GM13976 (cell line): ENCODE data around the gene OMA1.
A peak's percentile ranks its signal among the peaks of the same experiment; 100 is the strongest.
"Not testable (repeated sequence)": the region's sequence is repeated elsewhere in the genome, so short reads cannot be mapped to it uniquely, and the experiment has no call there.

ENCODE experiments used
- DNase-seq: peaks from one replicate; pipeline ENCODE4 v3.0.0; 2012; ENCODE audit warnings: low spot score
- in situ Hi-C: fragments of 300-500 bp; cut with MboI; formaldehyde crosslinking; loops from one replicate; pipeline ENCODE4 v1.12.0; 2022; ENCODE audit warnings: low sequenced_read_pairs, mixed read lengths, inconsistent platforms; ENCODE audit not compliant: unreplicated experiment
- TF ChIP-seq, protein P1 (sequence below): IDR thresholded peaks from 2 replicates; pipeline ENCODE4 v1.5.1; 2012; ENCODE audit warnings: borderline replicate concordance, mild to moderate bottlenecking; ENCODE audit not compliant: insufficient read depth; ENCODE audit errors: extremely low read depth, missing control alignments, control extremely low read depth

OMA1 gene

DNA sequence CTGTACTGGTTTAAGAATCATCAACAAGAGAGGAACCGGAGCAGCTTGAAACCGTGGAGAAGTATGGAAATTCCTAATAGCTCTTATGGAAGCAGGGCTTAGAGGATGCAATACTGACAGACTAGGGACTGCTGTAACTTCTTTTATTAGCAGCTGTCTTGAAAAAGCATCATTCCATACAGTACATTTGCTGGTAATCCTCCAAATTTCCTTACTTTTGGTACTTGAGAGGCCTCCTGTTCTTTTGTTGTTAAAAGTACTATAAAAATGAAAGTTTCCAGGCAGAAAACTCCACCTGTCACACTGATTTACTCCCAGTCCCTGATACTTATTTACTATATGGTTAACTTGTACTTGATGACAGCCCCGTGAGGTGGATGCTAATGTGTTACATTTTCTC is 7.7 kb downstream of the OMA1 start:
- no peak for DNase-seq
- TF ChIP-seq, protein P1, sequence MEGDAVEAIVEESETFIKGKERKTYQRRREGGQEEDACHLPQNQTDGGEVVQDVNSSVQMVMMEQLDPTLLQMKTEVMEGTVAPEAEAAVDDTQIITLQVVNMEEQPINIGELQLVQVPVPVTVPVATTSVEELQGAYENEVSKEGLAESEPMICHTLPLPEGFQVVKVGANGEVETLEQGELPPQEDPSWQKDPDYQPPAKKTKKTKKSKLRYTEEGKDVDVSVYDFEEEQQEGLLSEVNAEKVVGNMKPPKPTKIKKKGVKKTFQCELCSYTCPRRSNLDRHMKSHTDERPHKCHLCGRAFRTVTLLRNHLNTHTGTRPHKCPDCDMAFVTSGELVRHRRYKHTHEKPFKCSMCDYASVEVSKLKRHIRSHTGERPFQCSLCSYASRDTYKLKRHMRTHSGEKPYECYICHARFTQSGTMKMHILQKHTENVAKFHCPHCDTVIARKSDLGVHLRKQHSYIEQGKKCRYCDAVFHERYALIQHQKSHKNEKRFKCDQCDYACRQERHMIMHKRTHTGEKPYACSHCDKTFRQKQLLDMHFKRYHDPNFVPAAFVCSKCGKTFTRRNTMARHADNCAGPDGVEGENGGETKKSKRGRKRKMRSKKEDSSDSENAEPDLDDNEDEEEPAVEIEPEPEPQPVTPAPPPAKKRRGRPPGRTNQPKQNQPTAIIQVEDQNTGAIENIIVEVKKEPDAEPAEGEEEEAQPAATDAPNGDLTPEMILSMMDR: no peak
- in situ Hi-C loops: no loop called here

DNA sequence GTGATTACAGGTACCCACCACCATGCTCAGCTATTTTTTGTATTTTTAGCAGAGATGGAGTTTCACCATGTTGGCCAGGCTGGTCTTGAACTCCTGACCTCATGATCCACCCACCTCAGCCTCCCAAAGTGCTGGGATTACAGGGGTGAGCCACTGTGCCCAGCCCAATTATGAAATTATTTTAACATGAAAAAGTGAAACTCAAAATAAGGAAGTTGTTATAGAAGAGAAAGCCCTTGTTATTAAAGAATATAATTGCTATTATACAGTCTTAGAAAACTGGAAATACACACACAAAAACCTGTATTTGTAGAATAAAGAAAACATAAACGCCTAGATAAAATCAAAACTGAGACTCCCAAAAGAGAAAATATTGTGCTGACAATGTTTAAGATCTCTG is 14.7 kb downstream of the OMA1 start:
- in situ Hi-C loops, DNase-seq: not testable (repeated sequence)

DNA sequence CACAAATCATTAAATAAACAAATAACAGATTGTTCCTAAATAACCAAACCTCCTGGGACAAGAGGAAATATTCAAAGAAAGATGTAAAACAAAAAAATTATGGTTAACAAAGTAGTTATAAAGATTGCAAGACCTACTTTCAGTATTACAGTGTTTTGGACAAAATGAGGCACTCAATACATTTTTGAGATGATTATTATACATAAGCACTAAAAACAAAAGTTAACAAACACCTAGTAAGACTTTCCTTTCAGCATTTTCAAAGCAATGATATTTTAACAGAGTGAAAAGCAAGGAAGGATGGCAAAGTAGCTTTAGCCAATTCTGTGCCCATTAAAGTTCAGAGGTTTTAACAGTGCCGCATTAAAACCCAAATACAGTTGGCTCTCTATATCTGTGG is 17.2 kb downstream of the OMA1 start:
- no peak for DNase-seq
- TF ChIP-seq, protein P1: no peak
- in situ Hi-C loops: no loop called here

DNA sequence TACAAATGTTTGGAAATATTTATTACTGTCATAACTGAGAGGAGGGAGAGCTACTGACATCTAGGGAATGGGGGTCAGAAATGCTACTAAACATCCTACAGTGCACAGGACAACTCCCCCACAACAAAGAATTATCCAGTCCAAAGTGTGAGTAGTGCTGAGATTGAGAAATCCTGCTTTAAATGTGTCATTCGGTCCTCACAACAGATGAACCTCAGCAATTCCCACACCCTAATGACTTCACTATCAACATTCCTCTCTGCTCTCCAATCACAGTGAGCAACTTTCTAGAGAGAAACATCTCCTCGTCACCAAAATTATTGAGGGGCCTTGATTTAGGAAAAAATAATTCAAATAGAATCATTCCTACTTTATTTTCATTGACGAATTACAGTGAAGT is 18.0 kb downstream of the OMA1 start:
- no peak for DNase-seq
- in situ Hi-C loops: no loop called here
- TF ChIP-seq, protein P1: no peak

DNA sequence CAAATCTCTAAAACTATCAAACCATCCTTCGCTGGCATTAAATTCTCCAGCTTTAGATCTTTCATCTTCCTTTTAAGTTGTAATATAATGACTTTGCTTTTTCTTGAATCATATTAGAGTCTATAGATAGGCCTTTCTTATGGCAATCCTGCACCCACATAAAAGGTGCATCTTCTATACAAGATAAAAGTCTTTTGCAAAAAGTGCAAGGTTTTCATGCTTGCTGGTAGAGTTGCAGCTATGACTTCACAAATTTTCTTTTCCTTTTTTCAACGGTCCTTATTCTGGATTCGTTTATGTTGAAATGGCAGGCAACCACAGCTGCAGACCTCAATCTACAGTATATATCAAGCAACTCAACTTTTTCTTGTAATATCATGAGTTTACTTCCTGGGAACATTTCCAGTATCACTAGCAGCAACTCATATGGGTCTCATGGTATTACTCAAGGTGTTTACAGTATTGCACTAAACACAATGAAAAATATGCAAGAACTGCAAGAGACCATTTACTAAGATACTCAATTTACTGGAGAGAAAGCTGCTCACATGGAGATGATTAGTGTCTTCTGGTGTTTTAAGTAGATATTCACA is 22.1 kb downstream of the OMA1 start:
- in situ Hi-C loops: loop anchor here (5.0 to 25.0 kb wide), 2 partner anchors 128 to 1238 kb away; no protein-coding TSS in a partner anchor
- TF ChIP-seq, protein P1: no peak
- no peak for DNase-seq

DNA sequence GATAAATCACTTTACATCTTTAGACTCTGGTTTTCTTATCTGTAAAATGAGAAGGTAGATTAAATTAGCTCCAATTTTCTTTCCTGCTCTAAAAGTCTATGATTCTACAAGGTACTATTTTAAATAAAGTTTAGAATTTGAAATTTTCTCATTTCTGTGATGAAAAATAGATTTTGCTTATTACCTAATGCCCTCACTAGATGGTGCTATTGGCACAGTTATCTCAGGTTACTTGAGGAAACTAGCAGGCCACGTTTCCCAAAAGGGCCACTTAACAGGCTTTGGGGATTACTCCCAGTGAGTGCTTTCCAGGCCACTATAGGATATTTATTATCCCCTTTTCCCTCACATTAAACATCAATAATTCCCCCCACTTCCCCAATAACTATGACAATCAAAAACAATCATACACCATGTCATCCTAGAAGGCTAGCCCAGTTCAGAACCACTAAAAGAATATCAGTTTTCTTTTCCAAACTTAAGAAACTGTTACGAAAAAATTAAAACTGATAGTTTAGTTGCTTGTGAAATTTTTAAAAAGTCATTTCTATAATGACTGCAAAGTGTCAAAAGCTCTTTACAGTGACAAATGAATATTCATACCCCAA is 30.6 kb downstream of the OMA1 start:
- in situ Hi-C loops: loop anchor here (25.0 kb wide), 1 partner anchor 1246 kb away; no protein-coding TSS in a partner anchor
- TF ChIP-seq, protein P1: peak; percentile 48
- peak; percentile 42 for DNase-seq

DNA sequence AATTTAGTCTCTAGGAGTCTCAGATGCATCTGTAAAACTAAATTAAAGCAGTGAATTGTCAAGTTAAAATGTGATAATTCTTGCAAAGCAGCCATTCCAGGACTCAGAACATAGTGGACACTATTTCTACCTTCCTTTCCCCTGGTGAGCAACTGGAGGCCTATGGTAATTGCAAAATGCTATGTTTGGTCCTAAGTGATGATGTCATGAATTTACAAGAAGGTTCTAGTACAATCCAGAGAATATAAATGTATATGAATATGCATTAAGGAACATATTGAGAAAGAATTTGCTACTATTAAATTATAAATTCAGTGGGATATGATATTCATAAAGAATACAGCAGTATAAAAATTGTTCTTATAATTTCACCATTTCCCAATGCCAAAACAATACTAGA is 32.6 kb downstream of the OMA1 start:
- TF ChIP-seq, protein P1: no peak
- DNase-seq: no peak
- in situ Hi-C loops: loop anchor here (25.0 kb wide), 1 partner anchor 1248 kb away; no protein-coding TSS in a partner anchor
